C4-2B (cell line): ENCODE results near the gene TTC34.

Source experiments
- ZFX ChIP-seq: fragments of 450-650 bp; IDR thresholded peaks from 2 replicates; pipeline ENCODE4 v1.6.1; 2017
- TF ChIP-seq, protein P1 (sequence below): fragments of 450-650 bp; conservative IDR thresholded peaks from 2 replicates; pipeline ENCODE4 v1.5.1; 2017; ENCODE audit warnings: mild to moderate bottlenecking

DNA sequence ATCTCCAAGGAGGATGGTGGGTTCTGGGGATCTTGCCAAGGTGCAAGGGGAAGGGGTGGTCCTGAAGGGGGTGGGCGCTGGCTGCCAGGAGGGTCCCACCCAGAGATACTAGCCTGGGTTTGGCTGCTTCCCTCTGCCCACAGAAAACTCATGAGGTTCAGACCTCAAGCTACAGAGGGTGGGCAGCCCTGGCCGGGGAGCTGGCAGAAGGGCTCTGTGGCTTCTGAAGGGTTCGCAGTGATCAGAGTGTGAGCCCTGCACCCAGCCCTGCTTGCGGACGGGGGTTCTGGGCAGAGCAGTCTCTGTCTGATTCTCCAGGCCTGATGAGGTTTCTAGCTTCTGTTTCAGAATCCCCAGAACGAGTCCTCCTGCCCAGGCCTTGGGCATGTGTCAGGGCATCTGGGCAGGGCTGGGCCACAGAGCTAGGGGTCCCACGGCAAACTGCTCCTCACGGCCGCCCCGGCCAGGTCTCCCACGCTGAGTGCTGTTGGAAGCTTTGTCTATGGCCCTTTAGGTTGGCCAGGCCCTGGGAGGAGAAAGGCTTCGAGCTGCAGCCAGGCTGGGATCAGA, 168.0 kb downstream of the TTC34 start:
- TF ChIP-seq, protein P1, sequence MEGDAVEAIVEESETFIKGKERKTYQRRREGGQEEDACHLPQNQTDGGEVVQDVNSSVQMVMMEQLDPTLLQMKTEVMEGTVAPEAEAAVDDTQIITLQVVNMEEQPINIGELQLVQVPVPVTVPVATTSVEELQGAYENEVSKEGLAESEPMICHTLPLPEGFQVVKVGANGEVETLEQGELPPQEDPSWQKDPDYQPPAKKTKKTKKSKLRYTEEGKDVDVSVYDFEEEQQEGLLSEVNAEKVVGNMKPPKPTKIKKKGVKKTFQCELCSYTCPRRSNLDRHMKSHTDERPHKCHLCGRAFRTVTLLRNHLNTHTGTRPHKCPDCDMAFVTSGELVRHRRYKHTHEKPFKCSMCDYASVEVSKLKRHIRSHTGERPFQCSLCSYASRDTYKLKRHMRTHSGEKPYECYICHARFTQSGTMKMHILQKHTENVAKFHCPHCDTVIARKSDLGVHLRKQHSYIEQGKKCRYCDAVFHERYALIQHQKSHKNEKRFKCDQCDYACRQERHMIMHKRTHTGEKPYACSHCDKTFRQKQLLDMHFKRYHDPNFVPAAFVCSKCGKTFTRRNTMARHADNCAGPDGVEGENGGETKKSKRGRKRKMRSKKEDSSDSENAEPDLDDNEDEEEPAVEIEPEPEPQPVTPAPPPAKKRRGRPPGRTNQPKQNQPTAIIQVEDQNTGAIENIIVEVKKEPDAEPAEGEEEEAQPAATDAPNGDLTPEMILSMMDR: no peak
- TF ChIP-seq ZFX: no peak
